Neural cell (in vitro differentiated cells): ENCODE measurements around the gene HIP1.

Experiments used
- CTCF ChIP-seq: fragments of 450-650 bp; IDR thresholded peaks from 2 replicates; pipeline ENCODE4 v1.5.1; 2014; ENCODE audit warnings: antibody characterized with exemption, mild to moderate bottlenecking, moderate library complexity; ENCODE audit not compliant: poor library complexity, severe bottlenecking
- EP300 ChIP-seq: fragments of 450-650 bp; conservative IDR thresholded peaks from 2 replicates; pipeline ENCODE4 v1.6.1; 2014; ENCODE audit warnings: antibody characterized with exemption, mild to moderate bottlenecking, moderate library complexity; ENCODE audit not compliant: poor library complexity, severe bottlenecking
- EZH2 ChIP-seq: fragments of 200-600, 300-800 bp; shearing (Covaris generic), sonication (generic); IDR thresholded peaks from 2 replicates; pipeline ENCODE4 v1.6.1; 2014; ENCODE audit warnings: antibody characterized with exemption, low read length, borderline replicate concordance, mild to moderate bottlenecking; ENCODE audit not compliant: insufficient read depth, poor library complexity, severe bottlenecking
- MXI1 ChIP-seq: fragments of 450-650 bp; conservative IDR thresholded peaks from 2 replicates; pipeline ENCODE4 v1.6.1; 2014; ENCODE audit warnings: antibody characterized with exemption, mild to moderate bottlenecking; ENCODE audit not compliant: poor library complexity, severe bottlenecking
- POLR2AphosphoS5 ChIP-seq: IDR thresholded peaks from 2 replicates; pipeline ENCODE4 v1.6.1; 2012
- RAD21 ChIP-seq: fragments of 450-650 bp; conservative IDR thresholded peaks from 2 replicates; pipeline ENCODE4 v1.6.1; 2014; ENCODE audit warnings: antibody characterized with exemption, mild to moderate bottlenecking, moderate library complexity
- REST ChIP-seq: IDR thresholded peaks from 2 replicates; pipeline ENCODE4 v1.6.1; 2012; ENCODE audit warnings: borderline replicate concordance
- SMC3 ChIP-seq: fragments of 450-650 bp; conservative IDR thresholded peaks from 2 replicates; pipeline ENCODE4 v1.6.1; 2014; ENCODE audit warnings: antibody characterized with exemption, mild to moderate bottlenecking, moderate library complexity; ENCODE audit not compliant: poor library complexity
- TAF1 ChIP-seq: IDR thresholded peaks from 2 replicates; pipeline ENCODE4 v1.6.1; 2012; ENCODE audit warnings: low read depth

- TF ChIP-seq EZH2: no peak
- TF ChIP-seq CTCF: no peak
- TF ChIP-seq POLR2AphosphoS5: no peak
- no peak for TF ChIP-seq REST
- TF ChIP-seq SMC3: no peak
- TF ChIP-seq EP300: no peak
- TF ChIP-seq TAF1: no peak
- no peak for TF ChIP-seq MXI1
- no peak for TF ChIP-seq RAD21
These were observed 115.2 kb downstream of the HIP1 start for GRCh38 chr7:75623390-75624133.
